GM12891 (cell line): ENCODE measurements around the gene TSPYL2.

Experiments
- POLR2A ChIP-seq: IDR thresholded peaks from 2 replicates; pipeline ENCODE4 v1.6.1; 2011; ENCODE audit warnings: low read depth, low read length, control low read depth
- POLR2AphosphoS5 ChIP-seq: IDR thresholded peaks from 2 replicates; pipeline ENCODE4 v1.6.1; 2011; ENCODE audit warnings: low read depth, low read length, control low read depth
- TAF1 ChIP-seq: IDR thresholded peaks from 2 replicates; pipeline ENCODE4 v1.6.1; 2011; ENCODE audit warnings: low read depth, low read length, control low read depth

DNA sequence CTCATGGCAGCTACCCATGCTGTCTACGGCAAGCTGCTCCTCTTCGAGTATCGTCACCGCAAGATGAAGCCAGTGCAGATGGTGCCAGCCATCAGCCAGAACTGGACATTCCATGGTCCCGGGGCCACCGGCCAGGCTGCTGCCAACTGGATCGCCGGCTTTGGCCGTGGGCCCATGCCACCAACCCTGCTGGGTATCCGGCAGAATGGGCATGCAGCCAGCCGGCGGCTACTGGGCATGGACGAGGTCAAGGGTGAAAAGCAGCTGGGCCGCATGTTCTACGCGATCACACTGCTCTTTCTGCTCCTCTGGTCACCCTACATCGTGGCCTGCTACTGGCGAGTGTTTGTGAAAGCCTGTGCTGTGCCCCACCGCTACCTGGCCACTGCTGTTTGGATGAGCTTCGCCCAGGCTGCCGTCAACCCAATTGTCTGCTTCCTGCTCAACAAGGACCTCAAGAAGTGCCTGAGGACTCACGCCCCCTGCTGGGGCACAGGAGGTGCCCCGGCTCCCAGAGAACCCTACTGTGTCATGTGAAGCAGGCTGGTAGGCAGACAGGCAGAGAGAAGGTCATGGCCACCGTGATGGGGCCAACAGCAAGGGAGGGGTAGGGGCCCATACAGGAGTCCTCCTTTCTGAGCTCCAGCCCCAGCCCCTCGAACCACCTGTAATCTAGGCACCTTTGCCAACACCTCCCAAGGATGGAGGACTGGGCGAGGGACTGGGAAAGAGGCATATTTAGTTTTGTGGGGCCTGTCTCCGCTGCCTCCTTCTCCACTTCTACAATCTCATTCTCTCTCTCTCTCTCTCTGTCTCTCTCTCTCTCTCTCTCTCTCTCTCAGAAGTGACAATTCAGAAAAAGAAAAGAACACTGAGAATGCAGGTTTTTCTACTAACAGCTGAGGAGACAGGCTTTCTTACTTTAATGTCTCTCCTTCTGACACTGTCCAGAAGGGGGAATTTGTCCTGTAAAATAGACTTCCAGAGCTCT is 4.7 kb upstream of the TSPYL2 start:
- TF ChIP-seq POLR2A (no peak), TAF1 (no peak), POLR2AphosphoS5 (no peak)
